ENCODE data around the gene JTB. TPM values are rescaled to one million over a fixed set of nuclear protein-coding genes. Genes with fewer than 3 reads are reported as not detected.

The JTB gene
- polyA plus RNA-seq, 1 donor from 2014 or later = 257 TPM

DNA sequence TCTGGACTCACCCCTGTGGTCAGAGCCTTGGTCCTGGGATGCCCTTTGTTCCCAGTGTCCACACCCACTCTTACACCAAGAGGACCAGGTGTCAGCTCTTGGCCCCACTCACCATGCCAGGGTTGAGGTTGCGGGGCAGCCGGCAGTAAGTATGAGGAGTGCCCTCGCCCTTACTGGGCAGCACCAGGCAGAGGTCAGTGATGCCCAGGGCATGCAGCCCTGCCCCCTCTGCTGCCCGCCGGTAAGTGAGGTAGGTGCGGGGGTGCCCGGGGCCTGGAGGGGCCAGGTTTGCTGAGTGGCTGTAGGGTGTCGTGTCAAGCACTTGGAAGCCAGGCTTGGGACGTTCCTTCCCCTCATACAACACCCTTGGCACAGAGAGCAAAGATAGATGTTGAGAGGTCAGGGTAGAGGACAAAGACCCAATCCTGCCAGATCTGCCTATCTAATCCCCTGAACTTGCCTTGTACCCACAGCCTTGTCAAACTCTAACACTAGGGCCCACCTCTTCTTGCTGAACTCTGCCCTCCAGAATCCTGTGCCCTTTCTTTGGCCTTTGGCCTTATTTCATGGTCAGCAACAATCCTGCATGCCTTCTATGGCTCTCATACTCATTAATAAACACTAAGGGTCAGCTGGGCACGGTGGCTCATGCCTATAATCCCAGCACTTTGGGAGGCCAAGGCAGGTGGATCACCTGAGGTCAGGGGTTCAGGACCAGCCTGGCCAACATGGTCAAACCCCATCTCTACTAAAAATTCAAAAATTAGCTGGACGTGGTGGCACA lies 34.5 kb downstream of the JTB start:
- no peaks in the 10 kb centered on the region for H3K9me2 ChIP-seq (ENCODE audit: insufficient read depth, low read length)
- no peaks in the 10 kb centered on the region for H3K36me3 ChIP-seq (ENCODE audit: insufficient read depth, low read length)
- H2AFZ ChIP-seq (ENCODE audit: low read depth, low read length) = no peak overlapping the region
- no peak for TF ChIP-seq EP300 (conservative IDR thresholded peaks at IDR 0.05; ENCODE audit: poor library complexity, severe bottlenecking)
- H3K4me2 ChIP-seq (ENCODE audit: low read length) = no peak overlapping the region
- H3K9me3 ChIP-seq (ENCODE audit: low read length) = no peaks in the 10 kb centered on the region
- H3F3A ChIP-seq (ENCODE audit: insufficient read depth, low read length, poor library complexity, severe bottlenecking) = no peaks in the 10 kb centered on the region
- H3K4me3 ChIP-seq (ENCODE audit: low read length) = no peak overlapping the region
- H4K20me1 ChIP-seq (ENCODE audit: insufficient read depth) = no peaks in the 10 kb centered on the region
- peaks cover 4% of the 10 kb centered on the region for H3K79me2 ChIP-seq (replicated peaks; ENCODE audit: insufficient read depth, low read length)
- H3K9ac ChIP-seq (ENCODE audit: low read length) = no peak overlapping the region
- no peaks in the 10 kb centered on the region for H3K27me3 ChIP-seq (ENCODE audit: insufficient read depth, low read depth, low read length)
- H3K27ac ChIP-seq (ENCODE audit: low read length) = no peak overlapping the region

DNA sequence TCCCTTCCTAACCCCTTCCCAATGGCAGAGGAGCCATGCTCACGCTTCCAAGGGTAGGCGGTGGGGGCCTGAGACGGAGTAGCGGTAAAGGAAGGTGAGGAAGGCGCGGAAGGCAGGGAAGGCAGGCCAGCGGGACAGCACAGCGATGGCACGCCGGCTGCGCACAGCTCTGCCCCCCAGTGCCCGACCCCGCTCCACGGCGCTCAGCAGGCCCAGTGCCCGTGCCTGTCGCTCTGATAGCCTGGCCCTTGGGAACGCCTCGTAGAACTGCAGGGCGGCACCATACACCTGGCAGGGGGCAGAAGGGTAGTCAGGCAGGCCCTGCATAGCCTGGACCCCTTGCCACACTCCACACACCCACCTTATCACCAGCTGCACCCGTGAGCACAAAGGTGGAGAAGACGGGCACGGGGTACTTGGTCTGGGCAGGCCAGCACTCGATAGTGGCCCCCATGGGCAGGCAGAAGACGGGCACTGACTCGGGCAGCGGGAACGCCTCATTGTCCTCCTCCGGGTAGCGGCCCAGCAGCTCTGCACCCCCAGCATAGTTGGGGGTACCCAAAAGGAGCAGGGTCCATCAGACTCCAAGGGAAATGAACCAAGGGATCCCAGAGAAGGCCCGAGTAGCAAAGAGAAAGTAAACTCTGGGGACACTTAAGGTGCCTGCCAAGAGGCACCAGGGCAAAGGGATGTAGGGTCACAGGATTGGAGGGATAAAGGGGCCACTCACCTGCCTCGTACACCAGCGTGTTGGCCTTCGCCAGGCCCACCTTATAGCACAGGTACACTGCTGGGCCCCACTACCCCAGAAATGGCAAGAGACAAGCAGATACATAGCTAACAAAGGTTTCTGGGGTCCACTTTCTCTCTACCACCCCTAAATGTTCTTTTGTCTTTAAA lies 35.4 kb downstream of the JTB start:
- Histone ChIP-seq H3K9ac (ENCODE audit: low read length) (no peak overlapping the region), H3K9me2 (ENCODE audit: insufficient read depth, low read length) (no peaks in the 10 kb centered on the region), H3K27ac (ENCODE audit: low read length) (no peak overlapping the region), H4K20me1 (ENCODE audit: insufficient read depth) (no peaks in the 10 kb centered on the region), H3F3A (ENCODE audit: insufficient read depth, low read length, poor library complexity, severe bottlenecking) (no peaks in the 10 kb centered on the region), H3K27me3 (ENCODE audit: insufficient read depth, low read depth, low read length) (no peaks in the 10 kb centered on the region), H3K4me2 (ENCODE audit: low read length) (no peak overlapping the region), H3K4me3 (ENCODE audit: low read length) (no peak overlapping the region), H3K36me3 (ENCODE audit: insufficient read depth, low read length) (no peaks in the 10 kb centered on the region), H2AFZ (ENCODE audit: low read depth, low read length) (no peak overlapping the region), H3K9me3 (ENCODE audit: low read length) (no peaks in the 10 kb centered on the region), H3K79me2 (replicated peaks; ENCODE audit: insufficient read depth, low read length) (peaks cover 4% of the 10 kb centered on the region)
- TF ChIP-seq TAF1 (IDR thresholded peaks at IDR 0.05; ENCODE audit: low read depth) = no peak
- no peak for TF ChIP-seq EP300 (conservative IDR thresholded peaks at IDR 0.05; ENCODE audit: poor library complexity, severe bottlenecking)
- no peak for TF ChIP-seq SMC3 (conservative IDR thresholded peaks at IDR 0.05; ENCODE audit: poor library complexity)
- TF ChIP-seq POLR2AphosphoS5 (IDR thresholded peaks at IDR 0.05) = no peak
- TF ChIP-seq, protein P1, sequence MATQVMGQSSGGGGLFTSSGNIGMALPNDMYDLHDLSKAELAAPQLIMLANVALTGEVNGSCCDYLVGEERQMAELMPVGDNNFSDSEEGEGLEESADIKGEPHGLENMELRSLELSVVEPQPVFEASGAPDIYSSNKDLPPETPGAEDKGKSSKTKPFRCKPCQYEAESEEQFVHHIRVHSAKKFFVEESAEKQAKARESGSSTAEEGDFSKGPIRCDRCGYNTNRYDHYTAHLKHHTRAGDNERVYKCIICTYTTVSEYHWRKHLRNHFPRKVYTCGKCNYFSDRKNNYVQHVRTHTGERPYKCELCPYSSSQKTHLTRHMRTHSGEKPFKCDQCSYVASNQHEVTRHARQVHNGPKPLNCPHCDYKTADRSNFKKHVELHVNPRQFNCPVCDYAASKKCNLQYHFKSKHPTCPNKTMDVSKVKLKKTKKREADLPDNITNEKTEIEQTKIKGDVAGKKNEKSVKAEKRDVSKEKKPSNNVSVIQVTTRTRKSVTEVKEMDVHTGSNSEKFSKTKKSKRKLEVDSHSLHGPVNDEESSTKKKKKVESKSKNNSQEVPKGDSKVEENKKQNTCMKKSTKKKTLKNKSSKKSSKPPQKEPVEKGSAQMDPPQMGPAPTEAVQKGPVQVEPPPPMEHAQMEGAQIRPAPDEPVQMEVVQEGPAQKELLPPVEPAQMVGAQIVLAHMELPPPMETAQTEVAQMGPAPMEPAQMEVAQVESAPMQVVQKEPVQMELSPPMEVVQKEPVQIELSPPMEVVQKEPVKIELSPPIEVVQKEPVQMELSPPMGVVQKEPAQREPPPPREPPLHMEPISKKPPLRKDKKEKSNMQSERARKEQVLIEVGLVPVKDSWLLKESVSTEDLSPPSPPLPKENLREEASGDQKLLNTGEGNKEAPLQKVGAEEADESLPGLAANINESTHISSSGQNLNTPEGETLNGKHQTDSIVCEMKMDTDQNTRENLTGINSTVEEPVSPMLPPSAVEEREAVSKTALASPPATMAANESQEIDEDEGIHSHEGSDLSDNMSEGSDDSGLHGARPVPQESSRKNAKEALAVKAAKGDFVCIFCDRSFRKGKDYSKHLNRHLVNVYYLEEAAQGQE (IDR thresholded peaks at IDR 0.05; ENCODE audit: borderline replicate concordance) = no peak
- TF ChIP-seq RAD21 (conservative IDR thresholded peaks at IDR 0.05) = no peak
- TF ChIP-seq EZH2 (IDR thresholded peaks at IDR 0.05; ENCODE audit: borderline replicate concordance, insufficient read depth, low read length, poor library complexity, severe bottlenecking) = no peak
- TF ChIP-seq MXI1 (conservative IDR thresholded peaks at IDR 0.05; ENCODE audit: poor library complexity, severe bottlenecking) = no peak
- TF ChIP-seq, protein P2, sequence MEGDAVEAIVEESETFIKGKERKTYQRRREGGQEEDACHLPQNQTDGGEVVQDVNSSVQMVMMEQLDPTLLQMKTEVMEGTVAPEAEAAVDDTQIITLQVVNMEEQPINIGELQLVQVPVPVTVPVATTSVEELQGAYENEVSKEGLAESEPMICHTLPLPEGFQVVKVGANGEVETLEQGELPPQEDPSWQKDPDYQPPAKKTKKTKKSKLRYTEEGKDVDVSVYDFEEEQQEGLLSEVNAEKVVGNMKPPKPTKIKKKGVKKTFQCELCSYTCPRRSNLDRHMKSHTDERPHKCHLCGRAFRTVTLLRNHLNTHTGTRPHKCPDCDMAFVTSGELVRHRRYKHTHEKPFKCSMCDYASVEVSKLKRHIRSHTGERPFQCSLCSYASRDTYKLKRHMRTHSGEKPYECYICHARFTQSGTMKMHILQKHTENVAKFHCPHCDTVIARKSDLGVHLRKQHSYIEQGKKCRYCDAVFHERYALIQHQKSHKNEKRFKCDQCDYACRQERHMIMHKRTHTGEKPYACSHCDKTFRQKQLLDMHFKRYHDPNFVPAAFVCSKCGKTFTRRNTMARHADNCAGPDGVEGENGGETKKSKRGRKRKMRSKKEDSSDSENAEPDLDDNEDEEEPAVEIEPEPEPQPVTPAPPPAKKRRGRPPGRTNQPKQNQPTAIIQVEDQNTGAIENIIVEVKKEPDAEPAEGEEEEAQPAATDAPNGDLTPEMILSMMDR (IDR thresholded peaks at IDR 0.05; ENCODE audit: poor library complexity, severe bottlenecking) = no peak

All from neural cell (in vitro differentiated cells).